ENCODE results near the gene FHOD1. TPM values are rescaled to one million over a fixed set of nuclear protein-coding genes. Genes with fewer than 3 reads are reported as not detected.

FHOD1 gene
- total and polyA plus RNA-seq, 2 experiments from 2014 or later = 10.0 to 17.2 TPM

DNA sequence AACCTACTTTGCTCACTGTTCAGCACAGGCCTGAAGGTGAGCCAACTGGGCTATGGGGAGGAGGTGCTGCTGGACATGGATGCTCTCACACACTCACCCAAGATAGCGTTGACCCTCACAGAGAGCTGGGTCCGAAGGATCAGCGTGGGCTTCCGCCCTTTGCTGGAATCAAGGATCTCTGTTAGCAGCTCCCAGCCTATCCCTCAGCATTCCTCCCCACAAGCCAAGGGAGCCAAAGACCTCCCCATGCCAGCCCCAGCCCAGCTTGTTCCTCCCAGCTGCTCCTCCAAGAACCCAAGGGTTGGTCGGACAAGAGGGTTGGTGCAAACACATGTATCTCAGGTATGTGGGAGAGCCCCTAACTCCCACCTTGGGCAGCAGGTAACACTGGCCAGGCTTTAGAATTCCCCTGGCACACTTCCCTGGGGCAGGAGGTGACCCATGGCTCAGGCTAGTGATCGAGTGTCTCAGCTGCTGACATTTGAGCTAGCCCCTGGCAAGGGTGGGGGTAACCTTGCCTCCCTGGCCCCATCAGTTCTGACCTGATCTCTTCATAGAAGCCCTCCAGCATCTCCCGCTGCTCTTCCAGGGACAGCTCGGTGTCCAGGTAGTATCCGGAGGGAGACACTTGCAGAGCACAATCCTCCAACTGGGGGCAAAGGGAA is 8.3 kb downstream of the FHOD1 start:
- H3K36me3 ChIP-seq (replicated peaks; ENCODE audit: insufficient read depth, low read depth) = no peaks in the 10 kb centered on the region
- peaks cover 12% of the 10 kb centered on the region for H3K4me1 ChIP-seq (ENCODE audit: insufficient read depth)
- DNase-seq (ENCODE audit: low spot score) = no peak
- no peak overlapping the region for H3K4me2 ChIP-seq
- H2AFZ ChIP-seq = no peak overlapping the region
- H3K27me3 ChIP-seq = no peaks in the 10 kb centered on the region
- peaks cover 10% of the 10 kb centered on the region for H3K79me2 ChIP-seq
- TF ChIP-seq EZH2 (IDR thresholded peaks at IDR 0.05; ENCODE audit: borderline replicate concordance) (no peak), EZH2phosphoT487 (IDR thresholded peaks at IDR 0.05; ENCODE audit: low read depth, severe bottlenecking, unreplicated experiment) (no peak)
- TF ChIP-seq, protein P1, sequence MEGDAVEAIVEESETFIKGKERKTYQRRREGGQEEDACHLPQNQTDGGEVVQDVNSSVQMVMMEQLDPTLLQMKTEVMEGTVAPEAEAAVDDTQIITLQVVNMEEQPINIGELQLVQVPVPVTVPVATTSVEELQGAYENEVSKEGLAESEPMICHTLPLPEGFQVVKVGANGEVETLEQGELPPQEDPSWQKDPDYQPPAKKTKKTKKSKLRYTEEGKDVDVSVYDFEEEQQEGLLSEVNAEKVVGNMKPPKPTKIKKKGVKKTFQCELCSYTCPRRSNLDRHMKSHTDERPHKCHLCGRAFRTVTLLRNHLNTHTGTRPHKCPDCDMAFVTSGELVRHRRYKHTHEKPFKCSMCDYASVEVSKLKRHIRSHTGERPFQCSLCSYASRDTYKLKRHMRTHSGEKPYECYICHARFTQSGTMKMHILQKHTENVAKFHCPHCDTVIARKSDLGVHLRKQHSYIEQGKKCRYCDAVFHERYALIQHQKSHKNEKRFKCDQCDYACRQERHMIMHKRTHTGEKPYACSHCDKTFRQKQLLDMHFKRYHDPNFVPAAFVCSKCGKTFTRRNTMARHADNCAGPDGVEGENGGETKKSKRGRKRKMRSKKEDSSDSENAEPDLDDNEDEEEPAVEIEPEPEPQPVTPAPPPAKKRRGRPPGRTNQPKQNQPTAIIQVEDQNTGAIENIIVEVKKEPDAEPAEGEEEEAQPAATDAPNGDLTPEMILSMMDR (IDR thresholded peaks at IDR 0.05; ENCODE audit: poor library complexity) = no peak
- H3K9me2 ChIP-seq (replicated peaks; ENCODE audit: insufficient read depth) = no peaks in the 10 kb centered on the region
- H3K27ac ChIP-seq = no peak overlapping the region
- 96% methylated on average over 9 of the region's 9 CpGs for WGBS (ENCODE audit: low lambda C conversion rate, missing lambda C conversion rate)
- H4K20me1 ChIP-seq (ENCODE audit: insufficient read depth, poor library complexity, severe bottlenecking) = no peaks in the 10 kb centered on the region
- no peak overlapping the region for H3K4me3 ChIP-seq
- H3K9me3 ChIP-seq (ENCODE audit: low read depth) = no peaks in the 10 kb centered on the region

DNA sequence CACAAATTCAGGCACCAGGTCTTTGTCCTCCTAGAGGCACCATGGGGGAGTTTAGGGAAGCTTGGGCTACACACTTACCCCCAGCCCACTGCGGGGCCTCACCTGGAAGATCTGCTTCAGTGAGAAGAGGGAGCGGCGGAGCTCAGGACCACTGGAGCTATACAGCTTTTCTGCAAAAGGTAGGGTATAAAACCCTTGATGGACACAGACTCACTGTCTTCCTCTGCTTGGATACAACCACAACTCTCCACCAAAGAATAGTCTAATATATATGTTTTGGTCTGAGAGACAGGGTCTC is 9.1 kb downstream of the FHOD1 start:
- Histone ChIP-seq H3K9me2 (replicated peaks; ENCODE audit: insufficient read depth) (no peaks in the 10 kb centered on the region), H3K27me3 (no peaks in the 10 kb centered on the region), H3K4me3 (no peak overlapping the region), H3K4me2 (no peak overlapping the region), H3K27ac (no peak overlapping the region), H3K36me3 (replicated peaks; ENCODE audit: insufficient read depth, low read depth) (no peaks in the 10 kb centered on the region), H4K20me1 (ENCODE audit: insufficient read depth, poor library complexity, severe bottlenecking) (no peaks in the 10 kb centered on the region), H2AFZ (no peak overlapping the region), H3K4me1 (ENCODE audit: insufficient read depth) (peaks cover 12% of the 10 kb centered on the region), H3K9me3 (ENCODE audit: low read depth) (no peaks in the 10 kb centered on the region), H3K79me2 (peaks cover 9% of the 10 kb centered on the region)
- TF ChIP-seq, protein P1 (IDR thresholded peaks at IDR 0.05; ENCODE audit: poor library complexity) = no peak
- TF ChIP-seq EZH2phosphoT487 (IDR thresholded peaks at IDR 0.05; ENCODE audit: low read depth, severe bottlenecking, unreplicated experiment) = no peak
- 100% methylated on average over 3 of the region's 3 CpGs for WGBS (ENCODE audit: low lambda C conversion rate, missing lambda C conversion rate)
- no peak for DNase-seq (ENCODE audit: low spot score)

DNA sequence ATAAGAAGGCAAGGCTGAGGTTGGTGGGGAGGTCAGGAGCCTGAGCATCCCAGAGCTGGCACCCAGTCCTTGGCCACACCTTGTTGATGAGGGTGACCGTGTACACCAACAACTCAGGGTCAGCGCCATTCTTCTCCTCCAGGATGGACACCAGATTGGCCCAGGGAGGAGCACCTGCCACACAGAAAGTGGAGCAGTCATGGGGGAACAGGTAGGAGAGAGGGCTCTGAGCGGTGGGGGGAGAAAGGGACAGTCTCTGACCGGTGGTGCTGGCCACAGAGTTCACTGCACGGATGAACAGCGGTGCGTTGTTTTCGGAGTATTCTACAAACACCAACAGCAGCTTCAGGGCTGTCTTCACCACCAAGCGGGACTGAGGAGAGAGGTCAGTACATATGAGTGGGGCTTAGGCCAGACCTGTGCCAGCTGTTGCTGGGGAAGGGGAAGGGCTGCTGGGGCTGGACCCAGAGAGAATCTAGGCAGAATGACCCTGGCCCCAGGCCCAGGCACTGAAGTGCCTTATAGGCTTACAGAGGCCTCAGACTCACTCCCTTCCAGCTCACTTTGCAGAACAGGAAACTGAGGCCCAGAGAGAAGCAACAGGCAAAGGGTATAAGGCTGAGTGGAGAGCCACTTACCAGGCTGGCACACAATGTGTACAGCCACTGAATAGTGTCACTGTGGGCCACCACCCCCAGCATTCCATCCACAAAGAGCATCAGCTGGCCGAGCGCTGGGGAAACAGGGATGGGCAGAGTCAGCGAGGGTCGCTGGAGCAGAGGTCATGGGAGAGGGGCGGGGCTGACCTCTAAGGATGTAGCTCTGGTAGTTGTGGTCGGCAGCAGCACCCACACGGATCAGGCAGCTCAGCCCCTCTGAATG is 9.6 kb downstream of the FHOD1 start:
- WGBS (ENCODE audit: low lambda C conversion rate, missing lambda C conversion rate) = 91% methylated on average over 15 of the region's 16 CpGs
- no peaks in the 10 kb centered on the region for H3K9me3 ChIP-seq (ENCODE audit: low read depth)
- H2AFZ ChIP-seq = no peak overlapping the region
- peaks cover 5% of the 10 kb centered on the region for H3K79me2 ChIP-seq
- no peak for DNase-seq (ENCODE audit: low spot score)
- TF ChIP-seq EZH2phosphoT487 (IDR thresholded peaks at IDR 0.05; ENCODE audit: low read depth, severe bottlenecking, unreplicated experiment) (no peak), EZH2 (IDR thresholded peaks at IDR 0.05; ENCODE audit: borderline replicate concordance) (no peak)
- H3K27me3 ChIP-seq = no peaks in the 10 kb centered on the region
- H3K9me2 ChIP-seq (replicated peaks; ENCODE audit: insufficient read depth) = no peaks in the 10 kb centered on the region
- H3K4me3 ChIP-seq = no peak overlapping the region
- H3K36me3 ChIP-seq (replicated peaks; ENCODE audit: insufficient read depth, low read depth) = no peaks in the 10 kb centered on the region
- peaks cover 12% of the 10 kb centered on the region for H3K4me1 ChIP-seq (ENCODE audit: insufficient read depth)
- no peak overlapping the region for H3K27ac ChIP-seq
- H3K4me2 ChIP-seq = no peak overlapping the region
- H4K20me1 ChIP-seq (ENCODE audit: insufficient read depth, poor library complexity, severe bottlenecking) = no peaks in the 10 kb centered on the region
